H1 (cell line): Measurements from ENCODE around the gene EEF2. TPM values are rescaled to one million over a fixed set of nuclear protein-coding genes. Genes with fewer than 3 reads are reported as not detected.

ENCODE experiments used
- CBX5 ChIP-seq: fragments of 300-800, 300-1000 bp; sonication (generic); IDR thresholded peaks from 2 replicates; pipeline ENCODE4 v1.7.1; 2016; ENCODE audit warnings: antibody characterized with exemption, low read length, low read depth
- CHD1 ChIP-seq: IDR thresholded peaks from 2 replicates; pipeline ENCODE4 v1.6.1; 2012; ENCODE audit warnings: low read depth, low read length, improper control_type of control experiment
- JUND ChIP-seq: IDR thresholded peaks from 2 replicates; pipeline ENCODE4 v1.6.1; 2011; ENCODE audit warnings: mild to moderate bottlenecking, improper control_type of control experiment, low read length
- POLR2A ChIP-seq, 2 experiments: IDR thresholded peaks; 1 replicate in 1 of 2; 2 replicates in 1 of 2; pipeline ENCODE4 v1.6.1; 2011; ENCODE audit warnings: low read depth in 2 of 2, low read length in 2 of 2, mild to moderate bottlenecking in 2 of 2; ENCODE audit errors: control extremely low read depth in 1 of 2
- RAD21 ChIP-seq, 2 experiments: IDR thresholded peaks in 1 of 2; conservative IDR thresholded peaks in 1 of 2; 2 replicates each; pipeline ENCODE4 v1.6.1; 2011; ENCODE audit warnings: low read depth in 2 of 2, low read length in 2 of 2, improper control_type of control experiment in 1 of 2, inconsistent platforms in 1 of 2, mild to moderate bottlenecking in 1 of 2, moderate library complexity in 1 of 2
- SP2 ChIP-seq: IDR thresholded peaks from 2 replicates; pipeline ENCODE4 v1.6.1; 2012; ENCODE audit warnings: mild to moderate bottlenecking, low read length, inconsistent platforms
- SP4 ChIP-seq: IDR thresholded peaks from 2 replicates; pipeline ENCODE4 v1.6.1; 2012; ENCODE audit warnings: low read length, inconsistent platforms
- TBP ChIP-seq: IDR thresholded peaks from 2 replicates; pipeline ENCODE4 v1.6.1; 2011; ENCODE audit warnings: low read depth, low read length, improper control_type of control experiment
- polyA plus RNA-seq, 7 experiments: library from polyadenylated mRNA; depleted of rRNA in 3 of 7; stranded (reverse) in 5 of 7; unstranded in 2 of 7; fragments of >200 nt in 5 of 7; fragments of 200-250 nt in 2 of 7; gene quantifications; 1 replicate in 5 of 7; 2 replicates in 1 of 7; 4 replicates in 1 of 7; pipeline versions ENCODE4 v1.2.1 to v1.2.3, GENCODE V29; 2011 to 2013; ENCODE audit warnings: missing spikeins in 2 of 7, mixed read lengths in 2 of 7
- total RNA-seq: library from RNA; stranded (reverse); fragmentation: NEBNext Ultra II Directional; extraction: Animal tissue kit (Norgen Biotek cat#: 25700); gene quantifications from 2 replicates; pipeline ENCODE4 v1.2.1, GENCODE V29; 2021
- TF ChIP-seq, protein P1 (sequence below): IDR thresholded peaks from 2 replicates; pipeline ENCODE4 v1.6.1; 2012; ENCODE audit warnings: low read length, inconsistent platforms

The EEF2 gene
- total and polyA plus RNA-seq, 2 of the 8 experiments (the other 6 are each of a cell fraction or from before 2014, with no cell fraction given): 1,554 to 3,380 TPM

DNA sequence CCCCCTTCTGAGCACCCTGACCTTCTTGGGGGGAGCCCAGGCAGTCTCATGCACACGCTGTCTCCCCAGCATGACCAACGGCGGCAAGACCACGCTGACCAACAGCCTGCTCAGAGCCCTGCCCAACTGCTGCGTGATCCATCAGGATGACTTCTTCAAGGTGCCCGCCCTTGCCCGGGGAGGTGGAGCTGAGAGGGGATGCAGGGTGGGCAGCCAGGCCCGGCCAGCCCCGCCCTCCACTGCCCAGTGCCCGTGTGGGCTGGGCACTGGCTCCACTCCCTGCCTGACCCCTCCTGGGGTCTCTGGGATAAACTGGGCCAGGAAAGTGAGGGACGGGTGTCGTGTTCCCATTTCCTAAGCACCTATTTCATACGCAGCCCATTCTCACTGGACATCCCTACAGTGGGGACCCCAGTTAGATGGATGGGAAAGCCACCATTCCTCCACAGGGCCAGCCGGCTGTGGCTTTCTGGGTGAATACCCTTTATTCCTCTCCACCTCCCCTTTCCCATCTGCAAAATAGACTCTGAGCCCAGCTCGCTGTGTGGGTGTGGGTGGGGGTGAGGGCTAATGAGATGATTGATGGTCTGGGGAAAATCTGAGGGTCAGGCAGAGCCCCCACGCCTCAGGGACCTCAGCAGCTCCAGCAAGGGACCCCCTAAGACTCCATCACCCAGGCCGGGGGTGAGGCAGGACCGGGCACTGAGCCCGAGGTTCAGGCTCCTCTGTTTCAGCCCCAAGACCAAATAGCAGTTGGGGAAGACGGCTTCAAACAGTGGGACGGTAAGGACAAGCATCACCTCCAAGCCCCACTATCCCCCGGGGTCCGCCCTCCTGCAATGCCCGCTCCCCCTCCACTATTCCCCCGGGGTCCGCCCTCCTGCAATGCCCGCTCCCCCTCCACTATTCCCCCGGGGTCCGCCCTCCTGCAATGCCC, 48.5 kb downstream of the EEF2 start (continued):
- TF ChIP-seq RAD21 (IDR thresholded peaks at IDR 0.05 in 1 of 2, conservative IDR thresholded peaks at IDR 0.05 in 1 of 2; ENCODE audit: low read depth in 2 of 2, low read length in 2 of 2) (no peak), SP2 (no peak), POLR2A (IDR thresholded peaks at IDR 0.05; ENCODE audit: control extremely low read depth in 1 of 2, low read depth in 2 of 2, low read length in 2 of 2) (no peak), TBP (no peak), SP4 (no peak), CBX5 (no peak), CHD1 (no peak), JUND (no peak)
- TF ChIP-seq, protein P1, sequence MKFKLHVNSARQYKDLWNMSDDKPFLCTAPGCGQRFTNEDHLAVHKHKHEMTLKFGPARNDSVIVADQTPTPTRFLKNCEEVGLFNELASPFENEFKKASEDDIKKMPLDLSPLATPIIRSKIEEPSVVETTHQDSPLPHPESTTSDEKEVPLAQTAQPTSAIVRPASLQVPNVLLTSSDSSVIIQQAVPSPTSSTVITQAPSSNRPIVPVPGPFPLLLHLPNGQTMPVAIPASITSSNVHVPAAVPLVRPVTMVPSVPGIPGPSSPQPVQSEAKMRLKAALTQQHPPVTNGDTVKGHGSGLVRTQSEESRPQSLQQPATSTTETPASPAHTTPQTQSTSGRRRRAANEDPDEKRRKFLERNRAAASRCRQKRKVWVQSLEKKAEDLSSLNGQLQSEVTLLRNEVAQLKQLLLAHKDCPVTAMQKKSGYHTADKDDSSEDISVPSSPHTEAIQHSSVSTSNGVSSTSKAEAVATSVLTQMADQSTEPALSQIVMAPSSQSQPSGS: no peak
